Measurements from ENCODE around the gene PTPN1.

DNA sequence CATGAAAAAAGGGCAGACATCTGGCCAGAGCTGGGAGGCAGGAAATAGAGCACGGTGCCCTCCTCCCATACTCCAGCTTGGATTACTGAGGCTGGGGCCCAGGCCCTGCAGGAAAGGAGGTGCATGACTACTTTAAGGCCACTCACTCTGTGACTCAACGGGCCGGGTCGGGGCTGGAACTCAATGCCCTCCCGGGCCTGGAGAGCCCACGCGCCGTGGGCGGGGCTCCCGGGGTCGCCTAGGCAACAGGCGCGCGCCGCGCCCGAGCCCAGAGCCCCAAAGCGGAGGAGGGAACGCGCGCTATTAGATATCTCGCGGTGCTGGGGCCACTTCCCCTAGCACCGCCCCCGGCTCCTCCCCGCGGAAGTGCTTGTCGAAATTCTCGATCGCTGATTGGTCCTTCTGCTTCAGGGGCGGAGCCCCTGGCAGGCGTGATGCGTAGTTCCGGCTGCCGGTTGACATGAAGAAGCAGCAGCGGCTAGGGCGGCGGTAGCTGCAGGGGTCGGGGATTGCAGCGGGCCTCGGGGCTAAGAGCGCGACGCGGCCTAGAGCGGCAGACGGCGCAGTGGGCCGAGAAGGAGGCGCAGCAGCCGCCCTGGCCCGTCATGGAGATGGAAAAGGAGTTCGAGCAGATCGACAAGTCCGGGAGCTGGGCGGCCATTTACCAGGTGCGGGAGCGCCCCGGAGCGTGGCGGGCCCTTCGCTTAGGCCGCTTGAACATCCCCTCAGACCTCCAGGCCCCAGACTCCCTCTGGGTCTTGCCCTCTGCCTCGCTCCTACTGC, at the start of gene PTPN1:
- TF ChIP-seq, protein P1, sequence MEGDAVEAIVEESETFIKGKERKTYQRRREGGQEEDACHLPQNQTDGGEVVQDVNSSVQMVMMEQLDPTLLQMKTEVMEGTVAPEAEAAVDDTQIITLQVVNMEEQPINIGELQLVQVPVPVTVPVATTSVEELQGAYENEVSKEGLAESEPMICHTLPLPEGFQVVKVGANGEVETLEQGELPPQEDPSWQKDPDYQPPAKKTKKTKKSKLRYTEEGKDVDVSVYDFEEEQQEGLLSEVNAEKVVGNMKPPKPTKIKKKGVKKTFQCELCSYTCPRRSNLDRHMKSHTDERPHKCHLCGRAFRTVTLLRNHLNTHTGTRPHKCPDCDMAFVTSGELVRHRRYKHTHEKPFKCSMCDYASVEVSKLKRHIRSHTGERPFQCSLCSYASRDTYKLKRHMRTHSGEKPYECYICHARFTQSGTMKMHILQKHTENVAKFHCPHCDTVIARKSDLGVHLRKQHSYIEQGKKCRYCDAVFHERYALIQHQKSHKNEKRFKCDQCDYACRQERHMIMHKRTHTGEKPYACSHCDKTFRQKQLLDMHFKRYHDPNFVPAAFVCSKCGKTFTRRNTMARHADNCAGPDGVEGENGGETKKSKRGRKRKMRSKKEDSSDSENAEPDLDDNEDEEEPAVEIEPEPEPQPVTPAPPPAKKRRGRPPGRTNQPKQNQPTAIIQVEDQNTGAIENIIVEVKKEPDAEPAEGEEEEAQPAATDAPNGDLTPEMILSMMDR (IDR thresholded peaks at IDR 0.05; ENCODE audit: extremely low read depth in 1 of 2, insufficient read depth in 1 of 2, low read depth in 1 of 2, low read length in 2 of 2), result peak in 1 of 2 donors; percentile 2
- no peak for TF ChIP-seq EZH2 (IDR thresholded peaks at IDR 0.05; ENCODE audit: borderline replicate concordance, low read depth, low read length, severe bottlenecking)
- no peak for TF ChIP-seq MYC (IDR thresholded peaks at IDR 0.05; ENCODE audit: low read depth, low read length)
- peak; percentile 99 for TF ChIP-seq POLR2AphosphoS5 (IDR thresholded peaks at IDR 0.05; ENCODE audit: insufficient read depth, low read depth, low read length)
- peak; percentile 99 for TF ChIP-seq POLR2A (IDR thresholded peaks at IDR 0.05; ENCODE audit: low read depth, low read length)
- TF ChIP-seq, protein P2, sequence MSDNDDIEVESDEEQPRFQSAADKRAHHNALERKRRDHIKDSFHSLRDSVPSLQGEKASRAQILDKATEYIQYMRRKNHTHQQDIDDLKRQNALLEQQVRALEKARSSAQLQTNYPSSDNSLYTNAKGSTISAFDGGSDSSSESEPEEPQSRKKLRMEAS (IDR thresholded peaks at IDR 0.05; ENCODE audit: insufficient read depth, insufficient read length), result peak; percentile 1

Data from endothelial cell of umbilical vein (primary cell).